Skeletal muscle satellite cell (primary cell): ENCODE data around the gene NOXA1.
A peak's percentile ranks its signal among the peaks of the same experiment; 100 is the strongest.

Experiments used
- H3K27me3 ChIP-seq: 2 replicates; pipeline ENCODE4 v1.7.0; 2013; ENCODE audit warnings: low read length; ENCODE audit not compliant: control insufficient read depth, insufficient read depth
- H3K36me3 ChIP-seq: 2 replicates; pipeline ENCODE4 v1.7.0; 2013; ENCODE audit warnings: mild to moderate bottlenecking, control low read depth, low read length; ENCODE audit not compliant: insufficient read depth
- H3K4me1 ChIP-seq: 2 replicates; pipeline ENCODE4 v1.7.0; 2013; ENCODE audit warnings: low read length; ENCODE audit not compliant: control insufficient read depth, insufficient read depth
- H3K4me2 ChIP-seq: 2 replicates; pipeline ENCODE4 v1.7.0; 2013; ENCODE audit warnings: mild to moderate bottlenecking, low read length
- H3K4me3 ChIP-seq: 2 replicates; pipeline ENCODE4 v1.7.0; 2013; ENCODE audit warnings: low read length
- H3K9ac ChIP-seq: 2 replicates; pipeline ENCODE4 v1.7.0; 2013; ENCODE audit warnings: mild to moderate bottlenecking, low read depth, low read length, moderate library complexity
- H3K9me3 ChIP-seq: replicated peaks from 2 replicates; pipeline ENCODE4 v1.7.0; 2013; ENCODE audit warnings: mild to moderate bottlenecking, control low read depth, low read length

NOXA1 gene

GRCh38 chr9:137398561-137399468, 24.4 kb upstream of the NOXA1 start:
- Histone ChIP-seq H3K4me1 (no peaks in the 10 kb centered on the region), H3K4me3 (no peak overlapping the region), H3K27me3 (no peaks in the 10 kb centered on the region)

GRCh38 chr9:137402746-137403145, 20.4 kb upstream of the NOXA1 start:
- Histone ChIP-seq H3K9ac (no peak overlapping the region), H3K27me3 (no peaks in the 10 kb centered on the region), H3K4me3 (no peak overlapping the region), H3K9me3 (no peaks in the 10 kb centered on the region), H3K36me3 (no peaks in the 10 kb centered on the region), H3K4me1 (peaks cover 12% of the 10 kb centered on the region), H3K4me2 (no peak overlapping the region)

More at GRCh38 chr9:137398561-137399468, 24.4 kb upstream of the NOXA1 start:
- Histone ChIP-seq H3K9ac (no peak overlapping the region), H3K4me2 (no peak overlapping the region), H3K36me3 (no peaks in the 10 kb centered on the region), H3K9me3 (no peaks in the 10 kb centered on the region)

GRCh38 chr9:137403269-137403668, 19.9 kb upstream of the NOXA1 start:
- no peak overlapping the region for H3K4me2 ChIP-seq
- peaks cover 15% of the 10 kb centered on the region for H3K4me1 ChIP-seq
- H3K27me3 ChIP-seq = no peaks in the 10 kb centered on the region
- H3K9ac ChIP-seq = no peak overlapping the region
- no peak overlapping the region for H3K4me3 ChIP-seq
- no peaks in the 10 kb centered on the region for H3K36me3 ChIP-seq
- H3K9me3 ChIP-seq = no peaks in the 10 kb centered on the region

GRCh38 chr9:137404961-137405567, 18.1 kb upstream of the NOXA1 start:
- Histone ChIP-seq H3K4me3 (no peak overlapping the region), H3K4me1 (peaks cover 15% of the 10 kb centered on the region), H3K4me2 (no peak overlapping the region), H3K36me3 (no peaks in the 10 kb centered on the region), H3K9ac (no peak overlapping the region), H3K9me3 (no peaks in the 10 kb centered on the region), H3K27me3 (no peaks in the 10 kb centered on the region)

GRCh38 chr9:137405677-137406081, 17.5 kb upstream of the NOXA1 start:
- Histone ChIP-seq H3K9me3 (no peaks in the 10 kb centered on the region), H3K4me3 (no peak overlapping the region), H3K4me2 (no peak overlapping the region), H3K27me3 (no peaks in the 10 kb centered on the region), H3K4me1 (peaks cover 19% of the 10 kb centered on the region), H3K36me3 (no peaks in the 10 kb centered on the region), H3K9ac (no peak overlapping the region)

- Histone ChIP-seq H3K27me3 (no peaks in the 10 kb centered on the region), H3K4me1 (peaks cover 24% of the 10 kb centered on the region), H3K9ac (no peak overlapping the region), H3K9me3 (no peaks in the 10 kb centered on the region), H3K36me3 (no peaks in the 10 kb centered on the region), H3K4me2 (peak overlapping the region; percentile 15), H3K4me3 (no peak overlapping the region)
Observed at GRCh38 chr9:137406085-137406760, 17.0 kb upstream of the NOXA1 start.

- peak overlapping the region; percentile 66 for H3K9ac ChIP-seq
- H3K36me3 ChIP-seq = no peaks in the 10 kb centered on the region
- H3K9me3 ChIP-seq = no peaks in the 10 kb centered on the region
- H3K27me3 ChIP-seq = no peaks in the 10 kb centered on the region
- H3K4me3 ChIP-seq = peak overlapping the region; percentile 66
- H3K4me2 ChIP-seq = peak overlapping the region; percentile 91
- peaks cover 31% of the 10 kb centered on the region for H3K4me1 ChIP-seq
Observed at GRCh38 chr9:137406876-137407589, 16.2 kb upstream of the NOXA1 start.

- Histone ChIP-seq H3K4me3 (peak overlapping the region; percentile 66), H3K9ac (peak overlapping the region; percentile 66)
Observed at GRCh38 chr9:137407590-137408300, 15.4 kb upstream of the NOXA1 start.

GRCh38 chr9:137408651-137409405, 14.4 kb upstream of the NOXA1 start:
- Histone ChIP-seq H3K9ac (no peak overlapping the region), H3K36me3 (no peaks in the 10 kb centered on the region), H3K4me3 (no peak overlapping the region), H3K4me1 (peaks cover 41% of the 10 kb centered on the region), H3K27me3 (no peaks in the 10 kb centered on the region), H3K9me3 (no peaks in the 10 kb centered on the region), H3K4me2 (no peak overlapping the region)

More at GRCh38 chr9:137407590-137408300, 15.4 kb upstream of the NOXA1 start:
- Histone ChIP-seq H3K27me3 (no peaks in the 10 kb centered on the region), H3K4me2 (peak overlapping the region; percentile 91), H3K9me3 (no peaks in the 10 kb centered on the region), H3K36me3 (no peaks in the 10 kb centered on the region), H3K4me1 (peaks cover 38% of the 10 kb centered on the region)

- Histone ChIP-seq H3K4me2 (no peak overlapping the region), H3K4me1 (peaks cover 41% of the 10 kb centered on the region), H3K9me3 (no peaks in the 10 kb centered on the region), H3K9ac (no peak overlapping the region), H3K4me3 (no peak overlapping the region), H3K27me3 (no peaks in the 10 kb centered on the region), H3K36me3 (no peaks in the 10 kb centered on the region)
Observed at GRCh38 chr9:137409515-137409914, 13.7 kb upstream of the NOXA1 start.
